Panc1 (cell line): ENCODE data around the gene CDKAL1. TPM values are rescaled to one million over a fixed set of nuclear protein-coding genes. Genes with fewer than 3 reads are reported as not detected.

Source experiments
- ATAC-seq: fragments of 200-7000 bp; cut with Tn5 transposase; 2 replicates; pipeline ENCODE4 v1.9.1; 2020; ENCODE audit warnings: mild to moderate bottlenecking, moderate library complexity
- BruUV-seq: library from RNA; stranded (reverse); fragments of 400-500 nt; replicated peaks from 2 replicates; lab custom pipeline; 2021; lab: Mats Ljungman, UMichigan
- CTCF ChIA-PET: fragments of 300-600 bp; sonication (Branson Sonifier 250); formaldehyde crosslinking; loops from one replicate; lab custom pipeline; 2022; ENCODE audit warnings: antibody characterized with exemption; lab: Charles Lee
- POLR2A ChIA-PET: fragments of 300-600 bp; sonication (Branson Sonifier 250); formaldehyde crosslinking; loops from one replicate; lab custom pipeline; 2022; ENCODE audit warnings: antibody characterized with exemption; lab: Charles Lee
- DNase-seq: peaks from one replicate; pipeline ENCODE4 v3.0.0-alpha.2; 2010; ENCODE audit warnings: low read depth, low spot score
- H3K27ac ChIP-seq: 2 replicates; pipeline ENCODE4 v1.5.1; 2011; ENCODE audit warnings: mild to moderate bottlenecking, low read length, inconsistent platforms
- H3K27me3 ChIP-seq: fragments of 200-500 bp; sonication (Bioruptor generic); 2 replicates; pipeline ENCODE4 v1.6.0; 2014; ENCODE audit warnings: low read length, inconsistent platforms; ENCODE audit not compliant: control insufficient read depth, insufficient read depth
- H3K36me3 ChIP-seq: fragments of 200-500 bp; sonication (Bioruptor generic); 2 replicates; pipeline ENCODE4 v1.5.1; 2014; ENCODE audit warnings: inconsistent platforms, mild to moderate bottlenecking, low read length, moderate library complexity; ENCODE audit not compliant: control insufficient read depth, insufficient read depth
- H3K4me1 ChIP-seq: 2 replicates; pipeline ENCODE4 v1.5.1; 2011; ENCODE audit warnings: inconsistent platforms, mild to moderate bottlenecking, low read length, moderate library complexity; ENCODE audit not compliant: control insufficient read depth, insufficient read depth
- H3K4me3 ChIP-seq, 2 experiments: 2 replicates each; pipeline ENCODE4 v1.5.1; 2011 to 2012; ENCODE audit warnings: low read depth in 2 of 2, low read length in 2 of 2, mild to moderate bottlenecking in 2 of 2, inconsistent platforms in 1 of 2, moderate library complexity in 1 of 2
- H3K9me3 ChIP-seq: fragments of 200-500 bp; sonication (Bioruptor generic); 2 replicates; pipeline ENCODE4 v1.5.1; 2014; ENCODE audit warnings: low read depth, mild to moderate bottlenecking, inconsistent platforms, low read length, moderate library complexity; ENCODE audit not compliant: control insufficient read depth, insufficient read depth
- CTCF ChIP-seq: fragments of 450-650 bp; IDR thresholded peaks from 2 replicates; pipeline ENCODE4 v1.5.1; 2017; ENCODE audit warnings: mild to moderate bottlenecking
- POLR2AphosphoS5 ChIP-seq: IDR thresholded peaks from 2 replicates; pipeline ENCODE4 v1.6.1; 2012; ENCODE audit warnings: mild to moderate bottlenecking, low read depth, low read length, moderate library complexity
- REST ChIP-seq, 2 experiments: IDR thresholded peaks; 2 replicates each; pipeline ENCODE4 v1.6.1; 2011 to 2012; ENCODE audit warnings: low read depth in 2 of 2, control low read depth in 1 of 2, low read length in 1 of 2, mild to moderate bottlenecking in 1 of 2, moderate library complexity in 1 of 2; ENCODE audit not compliant: insufficient read depth in 1 of 2
- SIN3A ChIP-seq: IDR thresholded peaks from 2 replicates; pipeline ENCODE4 v1.6.1; 2012; ENCODE audit warnings: low read depth, mild to moderate bottlenecking, low read length, moderate library complexity, borderline replicate concordance; ENCODE audit not compliant: insufficient read depth
- TCF7L2 ChIP-seq: IDR thresholded peaks from 2 replicates; pipeline ENCODE4 v1.6.1; 2011; ENCODE audit warnings: mild to moderate bottlenecking, low read depth, low read length, inconsistent platforms
- in situ Hi-C: cut with HindIII; loops from 2 replicates; pipeline ENCODE4 v1.10.0; 2016; ENCODE audit warnings: low sequenced_read_pairs, low pct_unique_long_range_greater_than_20kb
- intact Hi-C: fragments of 100-400 bp; cut with micrococcal nuclease; formaldehyde crosslinking; loops from one replicate; pipeline ENCODE4 v1.10.0; 2022; ENCODE audit not compliant: unreplicated experiment
- total RNA-seq: library from RNA; stranded (reverse); gene quantifications from one replicate; pipeline ENCODE4 v1.2.1, GENCODE V29; 2021; ENCODE audit not compliant: unreplicated experiment

Gene CDKAL1
- total RNA-seq, 1 experiment from 2014 or later = 14.5 TPM

DNA sequence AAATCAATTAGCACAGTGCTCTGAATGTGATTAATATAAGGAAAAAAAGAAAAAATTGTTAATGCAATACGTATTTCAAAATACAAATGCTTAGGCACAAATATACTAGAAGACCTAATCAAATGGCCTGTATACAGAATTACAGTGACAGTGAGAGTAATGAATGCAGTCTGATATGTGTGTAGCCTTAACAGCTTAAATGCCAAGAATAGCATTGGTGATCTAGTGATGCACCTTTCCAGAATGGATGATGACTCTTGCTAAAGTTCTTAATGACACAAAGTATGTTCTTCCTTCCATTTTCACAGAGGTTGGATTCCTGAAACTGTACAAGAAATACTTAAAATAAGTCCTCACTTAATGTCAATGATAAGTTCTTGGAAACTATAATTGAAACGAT, 131.0 kb downstream of the CDKAL1 start:
- Histone ChIP-seq H3K4me3 (no peak overlapping the region), H3K4me1 (no peaks in the 10 kb centered on the region), H3K27ac (no peak overlapping the region), H3K27me3 (no peaks in the 10 kb centered on the region), H3K36me3 (no peaks in the 10 kb centered on the region), H3K9me3 (no peaks in the 10 kb centered on the region)
- TF ChIP-seq SIN3A (no peak), POLR2AphosphoS5 (no peak), CTCF (no peak), REST (IDR thresholded peaks at IDR 0.05; ENCODE audit: insufficient read depth in 1 of 2, low read depth in 2 of 2, low read length in 1 of 2) (no peak), TCF7L2 (no peak)
- ChIA-PET POLR2A (interaction anchor here (0.6 kb wide), 1 partner anchor 47 kb away, joined by 3 read pairs; no protein-coding TSS in a partner anchor), CTCF (no interaction called here)
- intact Hi-C loops = no loop called here
- ATAC-seq (no peak), DNase-seq (no peak)
- in situ Hi-C loops = no loop called here
- BruUV-seq = no TSS peak

DNA sequence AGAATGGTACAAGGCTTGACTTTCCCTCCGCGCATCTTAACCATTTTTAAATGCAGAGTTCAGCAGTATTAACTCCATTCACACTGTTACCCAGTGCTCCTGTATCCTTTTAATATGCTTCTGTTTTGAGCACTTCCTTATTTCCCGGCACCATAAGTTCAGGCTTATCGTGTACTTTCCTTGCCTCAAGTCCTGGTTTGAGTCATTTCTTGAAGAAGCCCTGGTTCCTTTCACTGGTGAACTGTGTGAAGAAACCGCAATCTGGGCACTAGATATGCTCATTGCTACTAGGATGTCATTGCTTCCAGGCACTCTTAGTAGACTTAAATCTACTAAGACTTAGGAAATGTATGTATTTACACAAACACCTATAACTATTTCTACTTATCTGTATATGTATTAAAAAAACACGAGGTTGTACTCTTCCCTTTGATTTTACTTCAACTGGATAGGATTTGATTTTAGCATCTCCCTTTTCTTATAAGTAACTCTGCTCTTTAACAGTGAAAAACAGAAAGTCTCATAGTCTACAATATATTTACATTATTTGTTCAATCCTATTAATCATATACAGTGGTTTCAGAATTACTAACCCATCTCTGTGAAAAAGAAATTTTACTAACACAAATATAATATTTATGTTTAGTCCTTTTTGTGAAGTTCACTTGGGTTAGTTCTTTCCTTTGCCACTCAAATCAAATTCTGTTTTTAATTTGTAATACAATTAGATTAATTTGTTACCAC, 135.5 kb downstream of the CDKAL1 start:
- DNase-seq = no peak
- POLR2A ChIA-PET = no interaction called here
- H3K27me3 ChIP-seq = no peaks in the 10 kb centered on the region

More for the DNA sequence above, 135.5 kb downstream of the CDKAL1 start:
- no peak for TF ChIP-seq CTCF
- intact Hi-C loops = no loop called here
- Histone ChIP-seq H3K4me3 (no peak overlapping the region), H3K27ac (no peak overlapping the region), H3K36me3 (no peaks in the 10 kb centered on the region), H3K4me1 (no peaks in the 10 kb centered on the region), H3K9me3 (no peaks in the 10 kb centered on the region)
- in situ Hi-C loops = no loop called here
- ATAC-seq = no peak
- no TSS peak for BruUV-seq
- CTCF ChIA-PET = interaction anchor here (0.6 kb wide), 1 partner anchor 750 kb away, joined by 3 read pairs; no protein-coding TSS in a partner anchor
